HAP-1 (cell line): Measurements from ENCODE around the gene FAF1.

Experiments
- DNase-seq, 2 experiments: peaks; one replicate each; pipeline ENCODE4 v3.0.0-alpha.2; 2016 to 2020; ENCODE audit warnings: low spot score in 2 of 2
- H3K27me3 ChIP-seq: fragments of 250-450 bp; sonication (Bioruptor Pico); 2 replicates; pipeline ENCODE4 v1.5.1; 2020; ENCODE audit warnings: low read depth, mild to moderate bottlenecking, moderate library complexity
- H3K36me3 ChIP-seq: fragments of 250-450 bp; sonication (Bioruptor Pico); replicated peaks from 2 replicates; pipeline ENCODE4 v1.5.1; 2020; ENCODE audit warnings: mild to moderate bottlenecking
- H3K4me1 ChIP-seq: fragments of 250-450 bp; sonication (Bioruptor Pico); 2 replicates; pipeline ENCODE4 v1.5.1; 2020; ENCODE audit warnings: mild to moderate bottlenecking
- H3K4me3 ChIP-seq: fragments of 250-450 bp; sonication (Bioruptor Pico); 2 replicates; pipeline ENCODE4 v1.5.1; 2020; ENCODE audit warnings: mild to moderate bottlenecking, moderate library complexity
- H3K9me3 ChIP-seq: fragments of 250-450 bp; sonication (Bioruptor Pico); 2 replicates; pipeline ENCODE4 v1.5.1; 2020; ENCODE audit warnings: mild to moderate bottlenecking, moderate library complexity
- in situ Hi-C: fragments of 300-500 bp; cut with MboI; formaldehyde crosslinking; loops from 3 replicates; pipeline ENCODE4 v1.14.3; 2020; ENCODE audit warnings: low sequenced_read_pairs, inconsistent platforms, mixed read lengths

Gene FAF1

DNA sequence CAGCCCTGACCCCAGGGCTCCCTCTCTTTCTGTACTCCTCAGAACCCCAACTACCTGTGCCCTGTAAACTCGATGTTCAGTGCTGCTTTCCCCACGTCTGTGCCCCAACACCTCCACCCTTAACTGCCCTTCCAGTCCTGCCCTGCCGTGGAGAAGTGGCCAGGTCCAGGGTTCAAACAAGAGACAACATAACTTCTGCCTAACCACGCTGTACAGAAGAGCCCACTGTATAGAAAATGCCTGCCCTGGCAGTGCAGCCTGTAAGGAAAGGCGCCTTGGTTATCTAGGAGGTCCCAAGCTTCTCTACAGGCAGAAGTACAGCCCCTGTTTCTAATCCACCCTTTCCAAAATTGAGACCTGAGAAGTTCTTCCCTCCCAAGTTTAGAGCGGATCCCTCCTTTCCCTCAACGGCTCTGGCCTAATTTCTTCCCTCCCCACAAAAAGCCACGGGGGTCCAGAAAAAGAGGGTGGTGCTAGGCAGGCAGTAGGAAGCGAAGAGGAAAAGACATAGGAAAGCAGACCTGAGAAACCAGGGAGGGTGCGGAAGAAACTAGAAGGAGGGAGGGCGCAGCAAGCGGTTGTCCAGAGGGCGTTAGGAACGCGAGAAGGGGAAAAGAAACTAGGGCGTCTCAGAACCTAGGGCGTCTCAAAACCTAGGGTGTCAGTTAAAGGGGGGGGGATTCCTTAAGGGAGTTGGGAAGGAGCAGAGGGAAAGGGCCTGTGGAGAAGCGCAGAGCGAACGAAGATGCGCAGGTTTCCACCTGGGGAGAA, 540.0 kb downstream of the FAF1 start:
- H3K4me3 ChIP-seq = no peak overlapping the region
- no peak for DNase-seq
- peaks cover 5% of the 10 kb centered on the region; the same call in 1 of the 2 replicates for H3K4me1 ChIP-seq
- in situ Hi-C loops = no loop called here
- H3K36me3 ChIP-seq = no peaks in the 10 kb centered on the region
- no peaks in the 10 kb centered on the region for H3K9me3 ChIP-seq
- peaks cover 30% of the 10 kb centered on the region for H3K27me3 ChIP-seq

- no peak overlapping the region for H3K4me3 ChIP-seq
- H3K27me3 ChIP-seq = peaks cover 26% of the 10 kb centered on the region
- H3K36me3 ChIP-seq = no peaks in the 10 kb centered on the region
- H3K4me1 ChIP-seq = peaks cover 5% of the 10 kb centered on the region; the same call in 1 of the 2 replicates
- no peaks in the 10 kb centered on the region for H3K9me3 ChIP-seq
- in situ Hi-C loops = no loop called here
- no peak for DNase-seq
Observed at GRCh38 chr1:50419192-50419906, 540.7 kb downstream of the FAF1 start.

DNA sequence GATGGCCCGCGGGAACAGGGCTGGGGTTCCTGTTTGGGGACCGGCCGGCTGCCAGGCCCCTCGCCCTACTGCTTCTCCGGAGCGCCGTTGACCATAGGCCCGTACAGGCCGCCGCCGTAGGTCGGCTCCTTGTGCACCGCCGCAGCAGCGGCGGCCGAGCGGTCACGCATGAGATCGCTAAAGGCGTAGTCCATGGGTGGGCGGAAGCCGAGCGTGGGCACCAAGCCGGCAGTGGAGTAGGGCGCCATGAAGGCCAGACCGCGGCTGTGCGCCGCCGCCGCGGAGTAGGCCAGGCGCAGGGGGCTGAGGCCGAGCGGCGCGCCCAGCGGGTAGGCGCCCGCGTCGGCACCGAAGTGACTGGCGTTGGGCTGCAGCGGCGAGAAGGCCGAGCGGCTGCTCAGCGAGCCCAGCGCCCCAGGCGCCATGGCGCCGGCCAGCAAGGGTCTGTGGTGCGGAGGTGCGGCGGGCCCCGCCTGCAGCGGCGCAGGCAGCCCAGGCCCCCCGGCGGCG, 541.4 kb downstream of the FAF1 start:
- Histone ChIP-seq H3K4me1 (peaks cover 5% of the 10 kb centered on the region; the same call in 1 of the 2 replicates), H3K4me3 (no peak overlapping the region), H3K36me3 (no peaks in the 10 kb centered on the region), H3K9me3 (no peaks in the 10 kb centered on the region), H3K27me3 (peaks cover 21% of the 10 kb centered on the region)
- in situ Hi-C loops = no loop called here
- no peak for DNase-seq

GRCh38 chr1:50417946-50418599, 542.0 kb downstream of the FAF1 start:
- H3K36me3 ChIP-seq = no peaks in the 10 kb centered on the region
- no peak overlapping the region for H3K4me3 ChIP-seq
- no peak for DNase-seq
- in situ Hi-C loops = no loop called here
- H3K4me1 ChIP-seq = peaks cover 4% of the 10 kb centered on the region; the same call in 1 of the 2 replicates
- H3K27me3 ChIP-seq = peaks cover 21% of the 10 kb centered on the region
- H3K9me3 ChIP-seq = no peaks in the 10 kb centered on the region

- no peaks in the 10 kb centered on the region for H3K36me3 ChIP-seq
- no peak for DNase-seq
- H3K4me3 ChIP-seq = no peak overlapping the region
- in situ Hi-C loops = no loop called here
- peaks cover 21% of the 10 kb centered on the region for H3K27me3 ChIP-seq
- H3K4me1 ChIP-seq = no peaks in the 10 kb centered on the region
- H3K9me3 ChIP-seq = no peaks in the 10 kb centered on the region
Observed at GRCh38 chr1:50417507-50417906, 542.6 kb downstream of the FAF1 start.

- in situ Hi-C loops = no loop called here
- Histone ChIP-seq H3K36me3 (no peaks in the 10 kb centered on the region), H3K4me3 (no peak overlapping the region), H3K9me3 (no peaks in the 10 kb centered on the region), H3K27me3 (peaks cover 21% of the 10 kb centered on the region), H3K4me1 (no peaks in the 10 kb centered on the region)
- DNase-seq = no peak
Observed at GRCh38 chr1:50416553-50417453, 543.3 kb downstream of the FAF1 start.

DNA sequence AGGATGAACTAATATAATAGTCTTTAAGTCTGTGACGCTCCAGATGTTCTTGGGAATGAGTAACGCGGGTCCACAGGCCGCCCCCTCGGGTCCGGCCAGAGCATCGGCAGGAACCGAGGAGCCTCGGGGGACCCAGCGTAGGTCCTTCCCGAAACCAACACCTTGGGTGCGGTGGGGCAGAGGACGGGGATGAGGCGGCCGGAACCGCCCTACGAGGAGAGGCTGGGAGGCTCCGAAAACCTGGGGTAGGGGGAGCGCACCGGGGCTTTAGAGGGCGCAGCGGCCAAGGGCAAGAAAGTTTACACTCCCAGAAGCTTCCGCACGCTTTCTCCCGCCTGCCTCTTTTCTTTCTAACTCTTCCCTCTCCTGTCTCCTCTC, 543.9 kb downstream of the FAF1 start:
- in situ Hi-C loops = no loop called here
- DNase-seq = no peak
- Histone ChIP-seq H3K4me1 (no peaks in the 10 kb centered on the region), H3K4me3 (no peak overlapping the region), H3K9me3 (no peaks in the 10 kb centered on the region), H3K36me3 (no peaks in the 10 kb centered on the region), H3K27me3 (peaks cover 21% of the 10 kb centered on the region)

DNA sequence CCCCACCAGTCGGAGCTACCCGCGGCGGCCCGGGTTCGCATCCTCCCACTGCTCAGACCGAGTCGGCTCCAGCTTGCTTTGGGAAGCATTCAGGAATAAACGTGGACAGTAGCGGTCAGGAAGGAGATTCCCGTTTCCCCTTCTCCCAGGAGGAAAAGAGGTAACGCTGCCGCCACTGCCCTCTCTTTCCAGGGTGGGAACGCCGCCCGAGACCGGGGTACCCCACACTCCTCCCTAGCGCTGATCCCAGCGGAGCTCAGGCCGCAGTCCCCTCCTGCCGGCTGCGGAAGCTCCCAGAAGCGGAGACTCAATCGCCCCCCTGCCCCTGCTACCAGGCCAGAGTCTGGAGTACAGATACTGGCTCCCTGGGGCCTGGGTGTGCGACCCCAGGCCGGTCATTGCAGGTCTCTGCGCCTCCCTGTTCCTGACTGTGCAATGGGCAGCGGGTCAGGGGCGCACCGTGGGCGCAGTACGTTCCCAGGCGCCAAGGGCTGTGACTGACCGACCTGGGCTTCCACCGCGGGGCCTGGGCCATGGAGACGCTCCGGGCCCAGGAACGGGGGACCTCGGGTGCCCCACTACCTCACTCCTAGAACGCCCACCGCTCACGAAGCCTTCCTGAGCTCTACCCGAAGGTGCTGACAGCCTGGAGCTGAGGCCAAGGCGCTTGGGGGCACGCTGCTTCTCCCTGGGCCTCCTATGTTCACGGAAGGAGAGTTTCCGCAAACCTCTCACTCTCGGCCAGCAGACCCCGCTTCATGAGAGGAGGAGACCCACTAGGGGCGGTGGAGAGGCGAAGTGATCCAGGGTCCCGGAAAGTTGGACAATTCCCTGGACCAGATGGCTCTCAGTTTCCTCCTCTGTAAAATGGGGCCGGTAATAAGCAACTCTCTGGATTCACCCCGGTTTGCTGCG, 544.6 kb downstream of the FAF1 start:
- Histone ChIP-seq H3K9me3 (no peaks in the 10 kb centered on the region), H3K4me3 (no peak overlapping the region), H3K27me3 (peaks cover 21% of the 10 kb centered on the region), H3K36me3 (no peaks in the 10 kb centered on the region), H3K4me1 (no peaks in the 10 kb centered on the region)
- in situ Hi-C loops = no loop called here
- no peak for DNase-seq

GRCh38 chr1:50414853-50415234, 545.2 kb downstream of the FAF1 start:
- Histone ChIP-seq H3K4me3 (no peak overlapping the region), H3K4me1 (no peaks in the 10 kb centered on the region), H3K27me3 (peaks cover 21% of the 10 kb centered on the region), H3K36me3 (no peaks in the 10 kb centered on the region), H3K9me3 (no peaks in the 10 kb centered on the region)
- DNase-seq = no peak
- in situ Hi-C loops = no loop called here

GRCh38 chr1:50412813-50413476, 547.1 kb downstream of the FAF1 start:
- H3K36me3 ChIP-seq = no peaks in the 10 kb centered on the region
- in situ Hi-C loops = no loop called here
- no peaks in the 10 kb centered on the region for H3K9me3 ChIP-seq
- no peaks in the 10 kb centered on the region for H3K4me1 ChIP-seq
- H3K4me3 ChIP-seq = no peak overlapping the region
- DNase-seq = no peak
- H3K27me3 ChIP-seq = peaks cover 21% of the 10 kb centered on the region

GRCh38 chr1:50405814-50406213, 554.3 kb downstream of the FAF1 start:
- Histone ChIP-seq H3K27me3 (peaks cover 4% of the 10 kb centered on the region; the same call in 1 of the 2 replicates), H3K36me3 (no peaks in the 10 kb centered on the region), H3K4me3 (no peak overlapping the region), H3K9me3 (no peaks in the 10 kb centered on the region), H3K4me1 (no peaks in the 10 kb centered on the region)
- DNase-seq = no peak
- in situ Hi-C loops = no loop called here

- in situ Hi-C loops = no loop called here
- no peaks in the 10 kb centered on the region for H3K36me3 ChIP-seq
Observed at GRCh38 chr1:50393522-50394120, 566.4 kb downstream of the FAF1 start.

More at GRCh38 chr1:50393522-50394120, 566.4 kb downstream of the FAF1 start:
- Histone ChIP-seq H3K9me3 (no peaks in the 10 kb centered on the region), H3K4me3 (no peak overlapping the region), H3K4me1 (no peaks in the 10 kb centered on the region), H3K27me3 (peaks cover 3% of the 10 kb centered on the region; the same call in 1 of the 2 replicates)
- DNase-seq = no peak
